GM19324 (cell line): ENCODE measurements around the gene SMCO2.

ENCODE experiments used
- ATAC-seq: cut with Tn5 transposase; IDR thresholded peaks from one replicate; pipeline ENCODE4 v1.9.1; 2021; ENCODE audit warnings: mild to moderate bottlenecking, moderate library complexity; ENCODE audit not compliant: unreplicated experiment, low FRiP score

The SMCO2 gene

GRCh38 chr12:27446436-27446835 lies at the start of gene SMCO2:
SMCO2 (plus strand) TSS chr12:27446736; CDS start chr12:27470632, 23,896 bp downstream.
- ATAC-seq, result no peak

GRCh38 chr12:27398466-27398865 lies 48.1 kb upstream of the SMCO2 start:
- no peak for ATAC-seq

- no peak for ATAC-seq
Observed at GRCh38 chr12:27399074-27399473, 47.5 kb upstream of the SMCO2 start.

- ATAC-seq, result no peak
Observed at GRCh38 chr12:27400856-27401354, 45.6 kb upstream of the SMCO2 start.

GRCh38 chr12:27412047-27412446 lies 34.5 kb upstream of the SMCO2 start:
- ATAC-seq, result no peak

- ATAC-seq, result no peak
Observed at GRCh38 chr12:27422697-27423096, 23.8 kb upstream of the SMCO2 start.

- no peak for ATAC-seq
Observed at GRCh38 chr12:27424631-27425230, 21.8 kb upstream of the SMCO2 start.

- ATAC-seq, result no peak
Observed at GRCh38 chr12:27425306-27425705, 21.2 kb upstream of the SMCO2 start.

GRCh38 chr12:27426743-27427487 lies 19.6 kb upstream of the SMCO2 start:
- no peak for ATAC-seq

- no peak for ATAC-seq
Observed at GRCh38 chr12:27427824-27428223, 18.7 kb upstream of the SMCO2 start.

- no peak for ATAC-seq
Observed at GRCh38 chr12:27428466-27428865, 18.1 kb upstream of the SMCO2 start.

- ATAC-seq, result no peak
Observed at GRCh38 chr12:27429606-27430005, 16.9 kb upstream of the SMCO2 start.

- ATAC-seq, result no peak
Observed at GRCh38 chr12:27431185-27431584, 15.4 kb upstream of the SMCO2 start.

- no peak for ATAC-seq
Observed at GRCh38 chr12:27434673-27435565, 11.6 kb upstream of the SMCO2 start.

GRCh38 chr12:27436029-27436428 lies 10.5 kb upstream of the SMCO2 start:
- ATAC-seq, result no peak

- no peak for ATAC-seq
Observed at GRCh38 chr12:27436768-27437167, 9.8 kb upstream of the SMCO2 start.

GRCh38 chr12:27437839-27438238 lies 8.7 kb upstream of the SMCO2 start:
- ATAC-seq, result no peak

GRCh38 chr12:27447761-27448160 lies 1.2 kb downstream of the SMCO2 start:
- ATAC-seq, result no peak

GRCh38 chr12:27449026-27449425 lies 2.5 kb downstream of the SMCO2 start:
- no peak for ATAC-seq

- no peak for ATAC-seq
Observed at GRCh38 chr12:27449893-27450534, 3.5 kb downstream of the SMCO2 start.
